Measurements from ENCODE around the gene IVNS1ABP.
A peak's percentile ranks its signal among the peaks of the same experiment; 100 is the strongest.
"Not testable (repeated sequence)": the region's sequence is repeated elsewhere in the genome, so short reads cannot be mapped to it uniquely, and the experiment has no call there.

The IVNS1ABP gene

DNA sequence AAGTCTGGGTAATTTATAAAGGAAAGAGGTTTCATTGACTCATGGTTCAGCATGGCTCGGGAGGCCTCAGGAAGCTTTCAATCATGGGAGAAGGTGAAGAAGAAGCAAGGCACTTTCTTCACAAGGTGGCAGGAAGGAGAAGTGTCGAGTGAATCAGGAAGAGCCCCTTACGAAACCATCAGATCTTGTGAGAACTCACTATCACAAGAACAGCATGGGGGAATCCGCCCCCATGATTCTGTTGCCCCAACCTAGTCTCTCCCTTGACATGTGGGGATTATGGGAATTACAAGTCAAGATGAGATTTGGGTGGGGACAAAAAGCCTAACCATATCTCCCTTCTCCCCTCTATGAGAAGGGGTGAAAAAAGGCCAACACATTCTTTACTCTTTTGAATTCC is 11.2 kb upstream of the IVNS1ABP start:
- no peak for DNase-seq

DNA sequence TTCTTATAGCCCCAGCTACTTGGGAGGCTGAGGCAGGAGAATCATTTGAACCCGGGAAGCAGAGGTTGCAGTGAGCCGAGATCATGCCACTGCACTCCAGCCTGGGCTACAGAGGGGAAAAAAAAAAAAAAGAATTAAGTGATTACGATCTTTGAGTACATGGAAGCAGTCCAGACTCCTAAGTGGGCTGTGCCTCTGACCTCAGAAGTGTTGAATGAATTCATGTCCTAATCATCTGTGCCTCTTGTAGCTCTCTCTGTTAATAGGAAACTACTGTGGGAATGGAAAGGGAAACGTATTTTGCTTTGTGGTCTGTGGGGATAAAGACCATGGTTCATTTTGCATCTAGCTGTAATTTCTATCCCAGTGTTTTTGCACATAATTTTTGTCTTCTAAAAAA is 8.4 kb upstream of the IVNS1ABP start:
- DNase-seq, result no peak

DNA sequence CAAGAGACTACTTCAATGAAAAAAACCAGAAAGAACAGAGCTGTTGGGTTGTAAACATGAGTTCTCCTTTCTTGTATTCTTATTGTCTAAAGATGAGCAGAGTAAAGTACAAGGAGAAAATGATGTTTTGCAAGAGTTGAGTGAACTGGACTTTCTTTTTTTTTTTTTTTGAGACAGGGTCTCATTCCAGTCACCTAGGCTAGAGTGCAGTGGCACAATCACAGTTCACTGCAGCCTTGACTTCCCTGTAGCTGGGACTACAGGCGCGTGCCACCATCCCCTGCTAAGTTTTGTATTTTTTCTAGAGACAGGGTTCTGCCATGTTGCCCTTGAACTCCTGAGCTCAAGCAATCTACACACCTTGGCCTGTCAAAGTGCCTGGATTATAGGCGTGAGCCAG is 7.1 kb upstream of the IVNS1ABP start:
- no peak for DNase-seq

DNA sequence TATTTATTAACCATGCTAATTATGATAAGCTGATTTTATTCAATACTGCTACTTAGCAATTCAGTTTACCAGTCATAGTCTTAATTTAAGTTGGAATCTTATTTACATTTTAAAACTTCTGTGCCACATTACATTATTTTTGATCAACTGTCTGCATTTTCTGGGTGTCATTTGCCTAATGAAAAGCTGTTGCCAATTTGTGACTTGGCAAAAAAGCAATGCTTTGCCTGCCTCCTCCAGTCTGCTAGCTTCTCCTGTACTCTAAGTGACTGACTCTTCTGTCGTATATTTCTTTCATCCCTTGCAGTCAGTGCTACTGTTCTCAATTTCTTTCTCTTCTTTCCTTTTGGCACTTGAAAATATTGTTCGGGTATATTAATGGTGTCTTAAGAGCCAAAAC is 5.6 kb upstream of the IVNS1ABP start:
- DNase-seq, result no peak

DNA sequence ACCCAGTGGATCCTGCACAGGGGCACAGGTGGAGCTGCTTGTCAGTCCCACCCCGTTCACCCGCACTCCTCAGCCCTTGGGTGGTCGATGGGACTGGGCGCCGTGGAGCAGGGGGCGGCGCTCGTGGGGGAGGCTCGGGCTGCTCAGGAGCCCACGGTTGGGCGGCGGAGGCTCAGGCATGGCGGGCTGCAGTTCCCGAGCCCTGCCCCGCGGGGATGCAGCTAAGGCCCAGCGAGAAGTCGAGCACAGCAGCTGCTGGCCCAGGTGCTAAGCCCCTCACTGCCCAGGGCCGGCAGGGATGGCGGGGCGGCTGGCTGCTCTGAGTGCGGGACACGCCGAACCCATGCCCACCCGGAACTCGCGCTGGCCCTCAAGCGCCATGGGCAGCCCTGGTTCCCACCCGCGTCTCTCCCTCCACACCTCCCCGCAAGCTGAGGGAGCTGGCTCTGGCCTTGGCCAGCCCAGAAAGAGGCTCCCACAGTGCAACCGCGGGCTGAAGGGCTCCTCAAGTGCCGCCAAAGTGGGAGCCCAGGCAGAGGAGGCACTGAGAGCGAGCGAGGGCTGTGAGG is 4.7 kb upstream of the IVNS1ABP start:
- DNase-seq, result not testable (repeated sequence)

DNA sequence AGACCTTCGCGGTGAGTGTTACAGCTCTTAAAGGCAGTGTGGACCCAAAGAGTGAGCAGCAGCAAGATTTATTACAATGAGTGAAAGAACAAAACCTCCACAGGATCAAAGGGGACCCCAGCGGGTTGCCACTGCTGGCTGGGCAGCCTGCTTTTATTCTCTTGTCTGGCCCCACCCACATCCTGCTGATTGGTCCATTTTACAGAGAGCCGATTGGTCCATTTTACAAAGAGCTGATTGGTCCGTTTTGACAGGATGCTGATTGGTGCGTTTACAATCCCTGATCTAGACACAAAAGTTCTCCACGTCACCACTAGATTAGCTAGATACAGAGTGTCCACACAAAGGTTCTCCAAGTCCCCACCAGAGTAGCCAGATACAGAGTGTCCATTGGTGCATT is 4.1 kb upstream of the IVNS1ABP start:
- DNase-seq, result not testable (repeated sequence)

DNA sequence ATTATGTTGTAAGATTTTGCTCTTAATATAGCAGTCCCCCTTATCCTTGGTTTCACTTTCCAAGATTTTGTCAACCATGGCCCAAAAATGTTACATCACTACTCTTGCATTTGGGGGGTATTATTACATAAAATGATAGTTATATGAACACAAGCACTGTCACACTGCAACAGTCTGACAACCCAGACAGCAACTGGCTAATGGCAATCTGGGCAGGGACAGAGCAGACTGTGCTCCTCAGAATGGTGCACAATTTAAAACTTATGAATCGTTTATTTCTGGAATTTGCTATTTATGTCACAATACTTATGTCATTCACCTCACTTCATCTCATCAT is 2.1 kb upstream of the IVNS1ABP start:
- DNase-seq, result no peak

DNA sequence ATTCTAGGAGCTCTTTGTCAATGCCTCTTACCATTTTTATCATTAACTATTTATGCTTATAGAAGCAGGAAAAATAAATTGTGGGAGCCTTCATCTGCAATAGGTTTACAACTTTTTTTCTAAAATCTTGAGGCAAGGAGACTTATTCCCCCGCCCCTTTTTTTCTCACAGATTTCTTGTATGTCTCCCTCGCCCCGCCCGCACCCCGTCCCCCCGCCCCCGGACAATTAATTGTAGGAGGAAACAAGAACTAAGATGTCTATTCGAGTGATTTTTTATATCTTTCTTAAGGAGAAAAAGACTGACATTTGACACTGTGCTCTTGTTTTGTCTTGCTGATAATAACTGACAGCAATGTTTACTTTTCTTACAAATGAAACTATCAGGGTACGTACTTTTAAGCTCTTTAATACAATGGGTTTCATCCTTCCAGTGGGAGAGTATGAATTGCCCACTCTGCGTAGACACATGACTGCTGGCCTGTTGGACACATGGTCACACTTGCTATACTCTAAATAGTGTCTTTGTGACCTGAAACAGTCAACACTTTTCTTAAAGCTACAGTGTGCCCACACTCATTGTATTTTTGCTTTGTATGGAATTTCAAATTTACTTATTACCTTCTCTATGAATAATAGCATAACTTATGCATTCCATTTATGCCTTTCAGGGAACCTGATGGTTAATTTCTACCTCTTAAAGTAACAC is 1.5 kb upstream of the IVNS1ABP start:
- DNase-seq, result no peak

DNA sequence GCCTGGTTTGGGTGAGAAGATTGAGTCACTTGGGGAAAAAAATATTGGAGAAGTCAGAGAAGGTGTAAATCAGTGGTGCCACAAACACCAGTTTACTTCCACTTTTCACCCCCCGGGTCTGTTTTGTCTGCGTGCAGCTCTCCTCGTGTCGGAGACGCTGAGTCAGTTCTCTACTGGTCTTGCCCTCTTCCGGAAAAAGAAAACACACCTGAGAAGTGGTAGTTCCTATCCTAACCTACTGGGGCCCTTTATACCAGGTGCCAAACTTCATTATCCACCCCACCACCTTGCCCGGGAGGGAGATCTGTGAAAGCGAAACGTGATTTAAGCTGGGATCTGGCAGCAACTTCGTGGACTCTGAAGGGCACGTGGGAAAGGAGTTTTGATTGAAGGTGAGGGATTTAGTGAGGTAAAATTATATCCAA is 855 bp upstream of the IVNS1ABP start:
- peak; percentile 84 for DNase-seq

DNA sequence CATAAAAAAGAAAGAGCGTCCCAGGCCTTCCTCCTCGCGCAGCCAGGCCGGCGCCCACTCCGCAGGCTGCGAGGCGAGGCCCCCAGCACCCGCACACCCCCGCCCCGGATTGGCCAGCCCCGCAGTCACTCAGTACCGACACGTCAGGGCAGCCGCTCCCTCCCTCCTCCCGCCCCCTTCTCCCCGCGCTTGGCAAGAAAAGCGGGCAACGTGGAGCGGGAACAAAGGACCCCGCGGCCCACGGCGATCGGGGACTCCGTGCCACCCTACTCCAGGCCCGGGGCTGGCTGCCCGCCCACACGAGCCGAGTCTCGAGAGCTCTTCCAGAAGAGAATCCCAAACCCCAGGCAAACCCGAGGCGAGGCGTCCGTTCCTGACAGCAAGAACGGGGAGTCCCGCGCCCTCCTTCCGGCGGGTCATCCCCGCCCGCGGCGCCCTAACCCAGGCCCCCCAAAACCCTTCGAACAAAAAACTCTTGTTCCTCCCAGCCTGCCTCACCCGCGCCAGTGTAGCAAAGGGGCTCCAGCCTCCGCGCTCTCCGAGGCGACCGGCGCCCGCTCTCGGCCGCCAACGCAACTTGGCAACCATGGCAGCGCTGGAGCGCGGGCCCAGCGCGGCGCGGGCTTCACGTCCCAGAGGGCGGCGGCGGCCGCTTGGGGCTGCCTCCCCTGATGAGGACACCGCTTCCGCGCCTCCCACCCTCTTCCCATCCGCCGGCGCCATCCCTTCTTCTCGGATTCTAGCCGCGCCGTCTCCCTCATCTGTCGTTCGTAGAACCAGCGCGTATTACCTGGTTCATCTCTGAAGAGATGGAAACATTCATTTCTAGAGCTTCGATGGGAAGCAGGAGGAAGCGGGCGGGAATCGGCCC is 645 bp downstream of the IVNS1ABP start:
- DNase-seq, result peak; percentile 90

DNA sequence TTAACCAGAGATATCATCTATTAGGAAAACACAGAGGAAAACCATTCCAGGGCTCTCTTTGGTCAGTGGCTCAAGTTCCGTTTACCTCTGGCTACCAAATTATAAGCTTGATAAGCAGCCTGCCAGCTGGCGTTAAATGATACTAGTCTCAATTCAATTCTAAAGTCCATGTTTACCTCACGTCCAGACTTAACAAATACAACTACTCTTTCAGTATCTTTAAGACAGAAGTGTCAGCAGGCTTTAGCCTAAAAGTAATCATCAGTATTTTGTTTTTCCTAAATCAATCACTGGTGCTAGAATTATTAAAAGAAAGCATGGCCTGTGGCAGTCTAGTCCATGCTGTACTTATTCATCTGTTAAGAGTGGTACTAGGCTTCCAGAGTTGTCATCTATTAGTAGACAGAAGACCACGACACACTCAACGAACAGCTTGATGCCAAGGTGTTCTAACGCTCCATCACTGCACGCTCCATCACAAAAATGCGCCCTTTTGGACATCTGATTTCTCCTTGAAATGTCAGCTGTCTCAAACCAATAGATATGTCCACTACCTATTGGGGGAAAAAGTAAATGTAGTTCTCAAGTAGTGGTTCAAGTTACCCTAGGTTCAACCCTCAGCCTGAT is 1.5 kb downstream of the IVNS1ABP start:
- DNase-seq, result no peak

DNA sequence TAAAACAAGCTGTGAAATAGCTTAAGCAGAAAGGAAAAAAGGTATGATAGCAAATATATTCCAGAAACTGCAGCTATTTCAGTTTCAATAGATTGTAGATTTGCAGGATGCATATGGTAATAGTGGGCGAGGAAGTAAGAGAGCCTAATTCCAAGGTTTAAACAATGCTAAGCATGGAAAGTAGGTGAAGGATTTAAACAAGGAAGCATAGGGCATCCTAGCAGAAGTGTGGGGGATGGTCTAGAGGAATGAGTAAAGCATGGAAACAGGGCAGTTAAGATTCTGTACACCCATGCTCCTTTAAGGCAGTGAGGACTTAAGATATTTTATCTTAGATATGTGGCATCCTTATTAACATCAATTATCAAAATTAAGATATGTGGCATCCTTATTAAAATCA is 2.6 kb downstream of the IVNS1ABP start:
- DNase-seq, result no peak

DNA sequence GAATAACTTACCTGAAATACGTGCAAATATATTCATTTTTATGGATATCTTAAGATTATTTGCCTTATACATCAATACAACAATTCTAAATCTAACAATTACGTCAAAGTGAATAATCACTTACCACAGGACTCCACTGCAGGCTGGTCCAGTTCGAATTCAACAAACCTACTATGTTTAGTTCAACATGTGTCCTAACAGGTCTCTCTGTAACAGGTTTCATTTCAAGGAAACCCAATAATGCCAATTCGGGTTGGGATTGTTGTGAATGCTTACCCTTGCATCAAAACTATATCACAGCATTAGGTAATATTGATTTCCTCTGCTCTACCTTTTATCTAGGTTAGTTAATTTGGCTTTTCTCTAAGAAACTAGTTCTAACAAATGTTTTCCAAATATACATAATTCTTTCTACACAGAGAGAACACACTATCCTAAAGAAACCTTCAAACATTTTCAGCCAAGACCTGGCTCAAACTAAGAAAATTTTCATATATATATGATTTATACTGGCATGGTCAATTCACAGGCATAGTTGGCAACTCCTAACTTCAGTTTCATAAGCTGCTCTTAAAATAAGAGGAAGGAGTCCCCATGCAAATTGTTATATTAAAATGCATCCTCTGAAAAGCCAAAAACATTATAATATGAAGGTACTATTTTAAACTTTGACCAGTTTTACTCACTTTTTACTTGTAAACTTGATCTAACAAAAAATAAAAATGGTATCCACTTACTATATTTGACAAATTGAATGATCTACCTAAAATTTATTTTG is 4.5 kb downstream of the IVNS1ABP start:
- no peak for DNase-seq

DNA sequence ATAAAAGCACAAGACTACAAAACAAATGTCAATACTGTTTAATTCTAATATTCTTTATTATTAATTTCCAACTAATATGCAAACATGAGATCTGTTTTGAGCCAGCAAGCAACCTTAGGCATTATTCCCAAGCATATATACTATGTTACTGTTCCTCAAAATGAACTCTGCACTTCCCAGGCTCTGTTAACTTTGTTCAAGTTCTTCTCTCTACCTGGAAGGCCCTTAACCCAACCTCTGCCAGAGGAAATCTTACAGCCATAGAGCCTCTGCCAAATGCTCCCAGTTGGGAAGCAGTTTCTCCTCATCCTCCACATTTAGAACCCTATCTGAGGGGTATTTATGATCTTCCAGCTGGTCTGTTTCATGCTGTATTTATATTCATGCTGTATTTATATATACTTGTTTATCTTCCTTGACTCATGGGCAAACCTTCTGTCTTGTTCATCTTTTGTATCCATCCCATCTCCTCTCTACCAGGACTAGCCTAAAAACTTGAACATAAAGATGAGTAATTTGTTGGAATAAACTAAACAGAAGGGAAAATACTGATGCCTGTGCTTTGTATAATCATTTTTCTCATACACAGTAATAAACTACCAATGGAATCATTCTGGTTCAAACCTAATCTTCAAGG is 5.3 kb downstream of the IVNS1ABP start:
- DNase-seq, result no peak

DNA sequence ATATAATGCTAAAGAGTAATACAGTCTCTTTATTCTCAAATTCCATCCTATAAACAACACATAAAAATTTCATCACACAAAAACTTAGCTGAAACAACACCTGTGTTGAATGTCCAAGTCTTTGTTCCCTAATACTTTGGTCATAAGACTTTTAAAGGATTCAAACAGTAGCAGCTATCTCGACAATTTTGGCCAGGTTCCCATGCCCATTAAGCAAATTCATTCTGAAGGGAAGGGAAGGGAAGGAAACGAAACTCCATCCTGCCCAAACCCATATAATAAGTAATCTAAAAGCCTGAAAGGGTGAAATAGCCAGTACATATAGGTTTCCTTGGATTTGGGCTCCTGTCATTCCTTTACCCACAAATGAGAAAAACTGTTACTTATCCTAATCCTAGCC is 7.5 kb downstream of the IVNS1ABP start:
- no peak for DNase-seq

DNA sequence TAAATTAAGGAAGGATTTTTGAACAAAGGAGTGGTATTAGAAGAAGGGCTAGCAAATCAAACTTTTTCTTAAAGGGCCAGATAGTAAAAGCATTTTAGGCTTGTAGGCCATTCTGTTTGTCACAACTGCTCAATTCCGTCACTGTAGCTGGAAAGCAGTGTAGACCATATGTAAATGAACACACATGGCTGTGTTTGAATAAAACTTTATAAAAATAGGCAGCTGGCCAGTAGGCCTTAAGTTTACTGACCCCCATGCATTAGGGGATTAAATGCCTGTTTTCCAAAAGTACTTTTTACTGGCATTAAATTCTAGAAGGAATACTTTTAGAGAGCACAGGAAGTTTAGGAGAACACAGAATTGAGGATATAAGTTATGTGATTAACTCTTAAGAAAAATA is 8.9 kb downstream of the IVNS1ABP start:
- no peak for DNase-seq

DNA sequence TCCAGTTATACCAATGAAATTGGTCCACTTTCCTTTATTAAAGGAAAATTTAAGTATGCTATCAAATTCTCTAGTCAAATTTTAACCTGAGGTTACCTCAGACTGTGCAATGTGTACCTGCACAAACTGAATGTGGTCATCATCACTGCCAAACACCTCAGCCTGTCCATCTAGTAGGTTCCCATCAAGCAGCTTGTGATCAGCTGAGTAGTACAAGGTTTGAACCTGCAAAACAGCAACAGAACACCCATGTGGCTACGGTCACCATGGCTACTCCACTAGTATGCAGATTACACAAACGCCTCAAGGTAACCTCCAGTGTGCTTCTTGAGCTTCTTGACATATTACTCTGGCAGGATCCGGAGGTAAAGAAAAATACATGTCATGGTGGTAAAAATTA is 11.6 kb downstream of the IVNS1ABP start:
- DNase-seq, result no peak

DNA sequence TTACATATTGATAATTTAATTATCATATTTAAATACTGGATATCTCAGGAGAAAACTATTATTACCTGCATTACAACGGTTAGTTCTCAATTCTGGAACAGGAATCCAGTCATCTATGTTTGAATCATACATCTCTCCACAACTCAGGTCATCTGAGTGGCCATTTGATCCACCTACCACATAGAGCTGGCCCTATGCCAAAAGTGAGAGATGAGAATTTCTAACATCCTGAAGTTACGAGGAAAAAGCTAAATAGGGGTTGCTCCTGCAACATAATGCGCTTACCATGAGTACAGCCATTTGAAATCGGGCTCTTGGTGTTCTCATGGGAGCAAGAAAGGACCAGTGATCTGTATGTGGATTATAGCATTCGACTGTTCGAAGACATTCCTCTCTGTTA is 16.9 kb downstream of the IVNS1ABP start:
- no peak for DNase-seq

DNA sequence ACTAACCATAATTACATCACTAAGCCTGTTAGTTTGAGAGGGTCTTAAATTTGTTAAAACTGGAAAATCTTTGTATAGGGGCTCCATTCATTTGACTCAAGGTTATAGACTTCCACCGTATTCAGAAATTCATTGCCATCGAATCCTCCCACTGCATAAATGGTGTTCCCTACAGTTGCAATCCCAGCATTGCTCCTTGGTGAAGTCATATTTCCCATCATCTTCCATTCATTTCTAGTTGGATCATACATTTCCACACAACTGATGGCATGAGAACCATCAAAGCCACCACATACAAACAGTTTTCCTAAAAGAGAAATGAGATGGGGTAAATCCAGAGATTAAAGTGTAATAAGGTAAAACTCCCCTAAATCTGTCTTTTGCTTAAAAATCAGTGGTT is 19.1 kb downstream of the IVNS1ABP start:
- no peak for DNase-seq

DNA sequence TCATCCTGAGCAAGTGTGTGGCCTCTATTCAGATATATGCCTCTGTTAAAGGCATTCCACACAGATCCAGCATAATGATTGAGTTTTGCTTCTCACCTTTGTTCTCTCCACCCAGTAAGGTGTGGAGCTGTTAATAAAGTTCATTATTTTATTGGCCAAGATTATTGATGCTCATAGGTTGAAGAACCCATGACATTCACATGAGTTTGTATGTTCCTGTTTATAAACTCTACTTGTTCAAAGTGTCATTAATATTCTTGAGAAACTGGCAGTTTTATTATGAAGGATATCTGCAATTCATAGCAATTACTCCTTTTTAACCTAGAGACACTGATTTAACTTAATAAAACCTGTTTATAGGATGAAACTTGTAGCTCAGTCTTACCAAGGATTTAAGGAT is 22.0 kb downstream of the IVNS1ABP start:
- DNase-seq, result no peak

DNA sequence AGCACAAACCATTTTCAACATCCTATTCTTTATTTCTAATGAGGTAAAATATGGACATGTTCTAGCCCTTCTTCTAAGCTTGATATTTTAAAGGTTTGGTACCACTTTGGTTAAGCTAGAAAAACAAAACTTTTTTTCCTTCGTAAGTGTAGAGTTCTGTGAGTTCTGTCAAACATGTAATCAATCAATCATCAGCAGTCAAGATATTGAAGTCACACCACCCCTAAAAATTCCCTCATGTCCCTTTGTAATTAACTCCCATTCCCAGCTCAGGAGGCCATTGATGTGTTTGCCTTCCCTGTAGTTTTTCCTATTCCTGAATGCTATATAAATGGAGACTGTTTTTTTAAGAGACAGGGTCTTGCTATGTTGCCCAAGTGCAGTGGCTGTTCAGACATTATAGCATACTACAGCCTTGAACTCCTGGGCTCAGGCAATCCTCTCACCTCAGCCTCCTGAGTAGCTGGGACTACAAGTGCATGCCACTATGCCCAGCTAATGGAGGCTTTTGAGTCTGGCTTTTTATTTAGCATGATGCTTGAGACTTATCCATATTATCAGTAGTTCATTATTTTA is 23.0 kb downstream of the IVNS1ABP start:
- no peak for DNase-seq

DNA sequence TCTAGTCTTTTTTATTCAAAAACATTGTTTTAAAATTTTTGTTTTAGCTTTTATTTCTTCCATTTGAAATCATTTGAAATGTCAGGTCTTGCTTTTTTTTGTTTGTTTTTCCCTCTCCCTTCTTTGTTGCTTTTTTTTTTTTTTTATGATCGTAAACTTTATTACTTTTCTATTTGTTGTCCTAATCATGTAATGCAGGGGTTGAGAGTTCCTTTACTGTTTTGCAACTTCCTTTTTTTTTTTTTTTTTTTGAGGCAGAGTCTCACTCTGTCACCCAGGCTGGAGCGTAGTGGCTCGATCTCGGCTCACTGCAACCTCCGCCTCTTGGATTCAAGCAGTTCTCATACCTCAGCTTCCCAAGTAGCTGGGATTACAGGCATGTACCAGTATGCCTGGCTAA is 24.8 kb downstream of the IVNS1ABP start:
- no peak for DNase-seq
